T-helper 22 cell (primary cell): ENCODE measurements around the gene SH2D3C.

Source experiments
- DNase-seq: peaks from one replicate; pipeline ENCODE4 v3.0.0-alpha.2; 2020; ENCODE audit warnings: low read depth

The SH2D3C gene

GRCh38 chr9:127778280-127779135 is at the start of gene SH2D3C:
SH2D3C (minus strand) TSS chr9:127778666; CDS start chr9:127778627, 39 bp downstream.
- no peak for DNase-seq

DNA sequence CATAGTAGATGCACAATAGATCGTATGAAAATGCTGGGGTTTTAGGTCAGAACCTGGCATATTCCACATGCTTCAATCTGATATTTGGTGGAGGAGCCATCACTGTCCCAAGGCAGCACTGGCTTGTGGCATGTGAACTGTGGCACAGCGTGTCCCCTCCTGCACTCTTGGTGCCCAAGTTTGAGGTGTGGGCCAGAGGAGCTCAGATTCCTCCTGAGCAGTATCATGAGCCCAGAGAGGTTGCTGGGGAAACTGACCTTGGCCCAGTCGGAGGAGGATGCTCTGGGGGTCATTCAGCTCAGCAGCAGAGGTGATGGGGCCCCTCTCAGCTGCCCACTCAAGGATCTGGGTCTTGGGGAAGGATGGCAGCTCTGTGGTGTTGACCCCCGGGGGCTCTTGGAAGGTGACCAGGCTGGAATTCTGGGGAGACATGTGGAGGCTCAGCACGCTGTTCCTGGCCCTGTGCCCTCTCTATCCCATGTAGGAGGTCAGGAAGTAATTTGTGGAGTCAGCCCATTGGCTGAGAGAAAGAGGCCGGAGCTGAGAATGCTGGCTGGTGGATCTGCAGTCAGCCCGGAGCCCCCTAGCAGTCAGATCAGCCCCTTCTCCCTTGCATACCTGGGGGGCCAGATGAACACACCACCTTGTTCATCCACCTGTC is 47.9 kb upstream of the SH2D3C start:
- DNase-seq, result no peak

DNA sequence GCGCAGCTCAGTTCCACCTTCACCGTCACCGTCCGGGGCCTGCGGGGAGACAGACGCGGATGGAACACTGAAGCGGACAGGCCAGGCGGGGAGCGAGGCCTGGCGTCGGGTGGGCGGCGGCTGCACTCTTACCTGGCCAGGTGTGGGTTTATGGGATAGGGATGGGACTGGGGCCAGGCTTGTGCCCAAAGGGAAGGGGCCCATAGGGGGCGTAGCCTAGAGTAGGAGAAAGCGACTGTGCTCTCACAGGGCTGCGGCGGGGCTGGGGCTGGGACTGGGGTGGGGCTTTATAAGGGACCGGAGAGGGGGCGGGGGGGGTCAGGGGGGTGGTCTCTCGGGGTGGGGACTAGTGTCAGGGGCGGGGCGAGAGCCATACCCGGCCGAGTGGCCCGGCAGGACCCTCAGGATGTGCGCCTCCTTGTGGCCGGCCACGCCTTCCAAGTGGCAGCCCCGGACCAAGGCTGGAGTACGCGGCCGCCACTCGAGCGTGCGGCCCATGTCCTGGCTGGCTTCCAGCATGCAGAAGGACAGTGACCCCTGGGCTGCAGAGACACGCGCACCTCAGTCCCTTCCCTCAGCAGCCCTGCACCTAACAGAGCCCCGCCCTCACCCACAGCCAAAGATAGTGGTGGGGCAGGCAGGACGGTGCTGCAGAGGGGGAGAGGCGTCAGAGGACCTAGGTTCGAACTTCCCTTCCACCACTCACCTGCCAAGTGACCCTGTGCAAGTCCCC is 47.0 kb upstream of the SH2D3C start:
- DNase-seq, result no peak

GRCh38 chr9:127822108-127822507 is 43.6 kb upstream of the SH2D3C start:
- DNase-seq, result no peak

DNA sequence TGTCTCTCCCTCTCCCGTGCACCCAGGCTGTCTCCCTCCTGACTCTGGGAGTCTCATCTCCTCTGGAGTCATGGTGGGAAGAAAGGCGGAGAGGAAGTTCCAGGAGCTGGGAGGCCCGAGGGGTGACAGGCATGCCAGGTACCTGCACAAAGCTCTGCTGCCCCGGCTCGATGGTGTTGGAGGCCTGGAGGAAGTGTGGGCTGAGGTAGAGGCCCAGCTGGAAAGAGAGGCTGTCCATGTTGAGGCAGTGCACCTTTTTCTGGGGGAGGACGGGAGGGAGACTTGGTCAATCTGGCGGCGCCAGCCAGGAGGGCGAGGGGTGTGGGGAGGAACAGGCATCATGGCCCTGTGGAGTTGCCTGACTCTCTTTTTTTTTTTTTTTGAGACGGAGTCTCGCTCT is 40.1 kb upstream of the SH2D3C start:
- no peak for DNase-seq

- DNase-seq, result no peak
Measured at GRCh38 chr9:127817881-127818434, 39.5 kb upstream of the SH2D3C start.

DNA sequence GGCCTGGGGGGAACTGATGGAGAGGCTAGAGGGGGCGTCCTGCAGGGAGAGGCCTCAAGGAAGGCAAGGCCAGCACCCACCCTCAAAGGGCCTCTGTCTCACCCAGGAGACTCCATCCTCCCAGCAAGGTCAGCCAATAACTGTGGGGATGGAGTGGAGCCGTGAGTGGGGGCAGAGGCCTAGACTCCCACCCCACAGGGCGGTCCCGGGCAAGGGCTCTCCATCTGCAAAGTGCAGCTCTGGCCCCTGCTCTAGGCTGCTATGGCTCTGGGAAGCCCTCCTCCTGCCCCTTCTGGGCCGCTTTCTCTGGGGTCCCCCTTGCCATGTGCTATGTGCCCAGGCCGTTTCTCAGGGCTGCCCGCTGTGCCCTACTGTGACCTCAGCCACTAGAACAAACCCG is 38.3 kb upstream of the SH2D3C start:
- no peak for DNase-seq

DNA sequence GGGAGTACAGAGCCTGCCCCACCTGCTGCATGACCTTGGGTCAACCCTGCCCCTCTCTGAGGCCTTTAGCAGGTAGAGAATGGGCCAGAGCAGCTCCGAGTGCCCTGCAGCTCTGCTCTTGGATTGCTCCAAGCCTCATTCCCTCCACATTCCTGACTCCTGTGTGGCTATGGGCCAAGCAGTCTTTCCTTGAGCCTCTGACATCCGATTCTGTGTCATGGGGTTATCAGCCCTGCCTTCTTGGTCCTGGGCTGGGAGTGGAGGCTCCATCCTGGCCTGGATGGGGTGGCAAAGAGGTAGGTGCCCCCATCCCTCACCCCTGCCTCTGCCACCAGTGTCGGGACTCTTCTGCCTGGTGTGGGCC is 37.9 kb upstream of the SH2D3C start:
- DNase-seq, result no peak

GRCh38 chr9:127815512-127816361 is 37.3 kb upstream of the SH2D3C start:
- DNase-seq, result no peak

GRCh38 chr9:127814619-127815511 is 36.4 kb upstream of the SH2D3C start:
- DNase-seq, result no peak

DNA sequence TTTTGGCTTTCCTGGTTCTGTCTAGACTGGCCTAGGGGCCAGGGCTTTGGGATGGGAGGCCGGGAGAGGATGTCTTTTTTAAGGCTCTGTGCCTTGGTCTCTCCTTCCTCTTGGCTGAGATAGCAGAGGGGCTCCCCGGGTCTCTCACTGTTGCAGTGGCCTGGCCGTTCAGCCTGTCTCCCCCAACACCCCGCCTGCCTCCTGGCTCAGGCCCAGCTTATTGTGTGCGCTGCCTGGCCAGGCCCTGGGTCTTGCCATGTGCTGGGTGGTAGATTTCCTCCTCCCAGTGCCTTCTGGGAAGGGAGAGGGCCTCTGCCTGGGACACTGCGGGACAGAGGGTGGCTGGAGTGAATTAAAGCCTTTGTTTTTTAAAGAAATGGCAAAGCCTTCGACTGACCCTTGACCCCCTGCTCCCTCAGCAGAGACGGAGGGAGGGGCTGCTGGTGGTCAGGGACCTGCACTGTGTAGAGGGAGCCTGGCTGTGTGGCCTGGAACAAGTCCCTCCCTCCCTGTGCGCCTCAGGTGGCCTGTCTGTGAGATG is 35.3 kb upstream of the SH2D3C start:
- DNase-seq, result no peak

DNA sequence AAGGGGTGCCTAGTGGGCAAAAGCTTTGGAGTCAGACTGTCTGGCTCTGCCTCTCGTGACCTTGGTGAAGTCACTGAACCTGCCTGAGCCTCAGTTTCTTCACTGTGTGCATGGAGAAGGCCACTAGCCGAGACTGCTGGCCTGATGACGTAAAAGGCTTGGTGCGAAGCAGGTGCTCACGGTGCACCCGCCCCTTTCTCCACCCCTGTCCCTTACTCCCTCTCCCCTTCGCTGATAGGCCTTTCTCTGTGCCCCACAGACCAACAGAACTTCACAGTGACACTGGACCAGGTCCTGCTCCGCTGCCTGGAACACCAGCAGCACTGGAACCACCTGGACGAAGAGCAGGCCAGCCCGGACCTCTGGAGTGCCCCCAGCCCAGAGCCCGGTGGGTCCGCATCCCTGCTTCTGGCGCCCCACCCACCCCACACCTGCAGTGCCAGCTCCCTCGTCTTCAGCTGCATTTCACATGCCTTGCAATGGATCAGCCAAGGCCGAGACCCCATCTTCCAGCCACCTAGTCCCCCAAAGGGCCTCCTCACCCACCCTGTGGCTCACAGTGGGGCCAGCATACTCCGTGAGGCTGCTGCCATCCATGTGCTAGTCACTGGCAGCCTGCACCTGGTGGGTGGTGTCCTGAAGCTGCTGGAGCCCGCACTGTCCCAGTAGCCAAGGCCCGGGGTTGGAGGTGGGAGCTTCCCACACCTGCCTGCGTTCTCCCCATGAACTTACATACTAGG is 34.6 kb upstream of the SH2D3C start:
- no peak for DNase-seq

DNA sequence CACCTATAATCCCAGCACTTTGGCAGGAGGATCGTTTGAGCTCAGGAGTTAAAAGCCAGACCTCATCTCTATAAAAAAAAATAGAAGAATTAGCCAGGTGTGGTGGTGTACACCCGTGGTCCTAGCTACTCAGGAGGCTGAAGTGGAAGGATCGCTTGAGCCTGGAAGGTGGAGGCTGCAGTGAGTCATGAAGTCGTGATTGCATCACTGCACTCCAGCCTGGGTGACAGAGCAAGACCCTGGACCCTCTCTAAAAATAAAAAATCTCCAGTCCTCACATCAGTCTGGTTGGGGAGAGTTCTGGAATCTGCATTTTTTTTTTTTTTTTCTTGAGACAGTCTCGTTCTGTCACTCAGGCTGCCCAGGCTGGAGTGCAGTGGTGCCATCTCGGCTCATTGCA is 33.5 kb upstream of the SH2D3C start:
- DNase-seq, result no peak

GRCh38 chr9:127810378-127811187 is 32.1 kb upstream of the SH2D3C start:
- no peak for DNase-seq

DNA sequence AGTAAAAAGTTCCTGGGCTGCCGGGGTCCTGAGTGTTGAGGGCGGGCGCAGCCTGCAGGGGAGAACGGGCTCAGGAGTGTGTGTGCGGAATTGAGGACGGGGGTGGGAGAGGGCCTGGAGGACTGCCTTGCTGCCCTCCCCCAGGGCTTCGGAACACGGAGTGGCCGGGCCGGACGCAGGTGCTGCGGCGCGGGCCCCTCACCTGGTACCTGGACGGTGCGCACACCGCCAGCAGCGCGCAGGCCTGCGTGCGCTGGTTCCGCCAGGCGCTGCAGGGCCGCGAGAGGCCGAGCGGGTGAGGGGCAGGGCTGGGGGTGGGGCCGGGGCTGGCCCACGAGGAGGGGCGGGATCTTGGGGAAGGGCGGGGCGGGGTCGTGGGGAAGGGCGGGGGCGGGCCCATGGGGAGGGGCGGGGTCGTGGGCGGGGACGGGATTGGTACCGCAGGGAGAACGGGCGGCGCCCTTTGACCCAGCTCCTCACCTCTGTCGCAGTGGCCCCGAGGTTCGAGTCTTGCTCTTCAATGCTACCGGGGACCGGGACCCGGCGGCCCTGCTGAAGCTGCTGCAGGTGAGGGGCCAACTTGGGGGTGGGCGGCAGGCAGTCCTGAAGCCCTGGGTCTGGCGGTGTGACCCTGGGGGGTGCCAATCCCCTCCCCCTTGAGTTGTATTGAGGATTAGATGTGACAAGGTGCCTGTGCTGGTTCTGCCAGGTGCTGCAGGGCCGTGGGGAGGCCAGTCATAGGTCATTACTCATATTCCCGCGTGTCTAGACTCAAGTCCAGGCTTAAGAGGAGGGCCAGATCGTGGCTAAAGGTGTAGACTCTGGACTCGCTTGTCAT is 31.3 kb upstream of the SH2D3C start:
- DNase-seq, result no peak

DNA sequence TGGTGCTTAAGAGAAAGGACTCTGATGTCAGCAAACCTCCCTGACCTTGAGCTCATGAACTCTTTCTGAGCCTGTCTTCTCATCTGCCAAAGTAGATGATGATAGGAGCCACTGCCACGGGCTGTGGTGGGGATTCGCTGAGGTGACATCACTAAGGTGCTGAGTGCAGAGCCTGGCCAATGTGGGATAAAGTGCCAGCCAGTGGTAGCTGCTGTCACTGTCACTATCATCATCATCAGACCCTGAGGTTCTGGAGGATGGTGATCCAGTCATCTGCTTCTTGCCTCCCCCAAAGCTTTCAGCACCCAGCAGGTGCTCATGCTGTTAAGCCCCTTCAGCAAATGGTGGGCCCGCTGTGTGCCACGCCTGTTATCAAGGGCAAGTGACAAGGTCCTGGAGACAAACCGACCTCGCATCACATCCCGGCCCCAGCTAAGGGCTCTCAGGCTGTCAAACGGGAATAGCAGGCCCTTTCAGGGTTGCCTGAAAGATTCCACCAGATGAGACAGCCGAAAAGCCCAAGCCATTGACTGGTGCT is 30.6 kb upstream of the SH2D3C start:
- DNase-seq, result no peak

GRCh38 chr9:127808347-127809001 is 30.0 kb upstream of the SH2D3C start:
- DNase-seq, result no peak
